K562 (cell line): ENCODE results near the gene BMF.

ENCODE experiments used
- ELK1 ChIP-seq: sonication (generic); formaldehyde crosslinking; IDR thresholded peaks from 2 replicates; pipeline ENCODE4 v1.8.1; 2022; ENCODE audit warnings: missing genetic modification reagents
- EZH2 ChIP-seq: IDR thresholded peaks from 2 replicates; pipeline ENCODE4 v1.6.1; 2012; ENCODE audit warnings: low read depth, mild to moderate bottlenecking, inconsistent platforms, low read length, borderline replicate concordance
- IFI16 ChIP-seq: fragments of 250-450 bp; sonication (Bioruptor Pico); IDR thresholded peaks from 2 replicates; pipeline ENCODE4 v2.1.2; 2022; ENCODE audit warnings: mild to moderate bottlenecking, inconsistent platforms
- LEF1 ChIP-seq: fragments of 450-650 bp; IDR thresholded peaks from 2 replicates; pipeline ENCODE4 v1.6.1; 2016; ENCODE audit warnings: mild to moderate bottlenecking
- NFYB ChIP-seq: IDR thresholded peaks from 2 replicates; pipeline ENCODE4 v1.6.1; 2011; ENCODE audit warnings: mild to moderate bottlenecking, moderate library complexity; ENCODE audit not compliant: insufficient read length; ENCODE audit errors: extremely low read depth
- REST ChIP-seq, 2 experiments: fragments of 450-650 bp; formaldehyde crosslinking in 1 of 2; IDR thresholded peaks; 2 replicates each; pipeline versions ENCODE4 v1.4.0 to v1.6.1; 2014 to 2020; ENCODE audit warnings: mild to moderate bottlenecking in 2 of 2, borderline replicate concordance in 1 of 2, low read depth in 1 of 2
- RFX1 ChIP-seq: fragments of 450-650 bp; IDR thresholded peaks from 2 replicates; pipeline ENCODE4 v1.6.1; 2016; ENCODE audit warnings: mild to moderate bottlenecking, moderate library complexity
- SAFB2 ChIP-seq: fragments of 200-400 bp; formaldehyde crosslinking; IDR thresholded peaks from 2 replicates; pipeline ENCODE4 v1.6.1; 2018; ENCODE audit warnings: borderline replicate concordance, low read length, low read depth, moderate library complexity; ENCODE audit not compliant: severe bottlenecking
- TF ChIP-seq, protein P1 (sequence below), 3 experiments: IDR thresholded peaks in 2 of 3; conservative IDR thresholded peaks in 1 of 3; 2 replicates each; pipeline ENCODE4 v1.5.1; 2011 to 2012; ENCODE audit warnings: low read length in 3 of 3, mild to moderate bottlenecking in 3 of 3, control low read depth in 2 of 3, improper control_type of control experiment in 1 of 3, inconsistent platforms in 1 of 3, low read depth in 1 of 3, mixed read lengths in 1 of 3, moderate library complexity in 1 of 3; ENCODE audit not compliant: insufficient read depth in 2 of 3

GRCh38 chr15:40118473-40118872, 9.8 kb upstream of the BMF start:
- no peak for TF ChIP-seq RFX1
- TF ChIP-seq LEF1 = no peak
- TF ChIP-seq, protein P1, sequence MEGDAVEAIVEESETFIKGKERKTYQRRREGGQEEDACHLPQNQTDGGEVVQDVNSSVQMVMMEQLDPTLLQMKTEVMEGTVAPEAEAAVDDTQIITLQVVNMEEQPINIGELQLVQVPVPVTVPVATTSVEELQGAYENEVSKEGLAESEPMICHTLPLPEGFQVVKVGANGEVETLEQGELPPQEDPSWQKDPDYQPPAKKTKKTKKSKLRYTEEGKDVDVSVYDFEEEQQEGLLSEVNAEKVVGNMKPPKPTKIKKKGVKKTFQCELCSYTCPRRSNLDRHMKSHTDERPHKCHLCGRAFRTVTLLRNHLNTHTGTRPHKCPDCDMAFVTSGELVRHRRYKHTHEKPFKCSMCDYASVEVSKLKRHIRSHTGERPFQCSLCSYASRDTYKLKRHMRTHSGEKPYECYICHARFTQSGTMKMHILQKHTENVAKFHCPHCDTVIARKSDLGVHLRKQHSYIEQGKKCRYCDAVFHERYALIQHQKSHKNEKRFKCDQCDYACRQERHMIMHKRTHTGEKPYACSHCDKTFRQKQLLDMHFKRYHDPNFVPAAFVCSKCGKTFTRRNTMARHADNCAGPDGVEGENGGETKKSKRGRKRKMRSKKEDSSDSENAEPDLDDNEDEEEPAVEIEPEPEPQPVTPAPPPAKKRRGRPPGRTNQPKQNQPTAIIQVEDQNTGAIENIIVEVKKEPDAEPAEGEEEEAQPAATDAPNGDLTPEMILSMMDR (IDR thresholded peaks at IDR 0.05 in 2 of 3, conservative IDR thresholded peaks at IDR 0.05 in 1 of 3; ENCODE audit: insufficient read depth in 2 of 3, low read depth in 1 of 3, low read length in 3 of 3) = no peak
- no peak for TF ChIP-seq ELK1 (CRISPR knock-in tag)
- TF ChIP-seq IFI16 = no peak
- TF ChIP-seq EZH2 = no peak
- TF ChIP-seq REST (IDR thresholded peaks at IDR 0.05; ENCODE audit: borderline replicate concordance) = no peak
- no peak for TF ChIP-seq REST (CRISPR knock-in tag; IDR thresholded peaks at IDR 0.05; ENCODE audit: low read depth)
- TF ChIP-seq NFYB = no peak
- no peak for TF ChIP-seq SAFB2
